ENCODE measurements around the gene TBC1D8B.
"Not testable (repeated sequence)": the region's sequence is repeated elsewhere in the genome, so short reads cannot be mapped to it uniquely, and the experiment has no call there.

- TF ChIP-seq, protein P1, sequence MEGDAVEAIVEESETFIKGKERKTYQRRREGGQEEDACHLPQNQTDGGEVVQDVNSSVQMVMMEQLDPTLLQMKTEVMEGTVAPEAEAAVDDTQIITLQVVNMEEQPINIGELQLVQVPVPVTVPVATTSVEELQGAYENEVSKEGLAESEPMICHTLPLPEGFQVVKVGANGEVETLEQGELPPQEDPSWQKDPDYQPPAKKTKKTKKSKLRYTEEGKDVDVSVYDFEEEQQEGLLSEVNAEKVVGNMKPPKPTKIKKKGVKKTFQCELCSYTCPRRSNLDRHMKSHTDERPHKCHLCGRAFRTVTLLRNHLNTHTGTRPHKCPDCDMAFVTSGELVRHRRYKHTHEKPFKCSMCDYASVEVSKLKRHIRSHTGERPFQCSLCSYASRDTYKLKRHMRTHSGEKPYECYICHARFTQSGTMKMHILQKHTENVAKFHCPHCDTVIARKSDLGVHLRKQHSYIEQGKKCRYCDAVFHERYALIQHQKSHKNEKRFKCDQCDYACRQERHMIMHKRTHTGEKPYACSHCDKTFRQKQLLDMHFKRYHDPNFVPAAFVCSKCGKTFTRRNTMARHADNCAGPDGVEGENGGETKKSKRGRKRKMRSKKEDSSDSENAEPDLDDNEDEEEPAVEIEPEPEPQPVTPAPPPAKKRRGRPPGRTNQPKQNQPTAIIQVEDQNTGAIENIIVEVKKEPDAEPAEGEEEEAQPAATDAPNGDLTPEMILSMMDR (IDR thresholded peaks at IDR 0.05) = not testable (repeated sequence)
- TF ChIP-seq POLR2AphosphoS5 (IDR thresholded peaks at IDR 0.05) = not testable (repeated sequence)
Observed at GRCh38 chrX:106814093-106814492, 11.6 kb downstream of the TBC1D8B start.

All from suprapubic skin (tissue), 3 donors.